Epithelial cell of proximal tubule (primary cell): ENCODE data around the gene KLF16. TPM values are rescaled to one million over a fixed set of nuclear protein-coding genes. Genes with fewer than 3 reads are reported as not detected.
A peak's percentile ranks its signal among the peaks of the same experiment; 100 is the strongest.
"Not testable (repeated sequence)": the region's sequence is repeated elsewhere in the genome, so short reads cannot be mapped to it uniquely, and the experiment has no call there.

ENCODE experiments used
- DNase-seq: peaks from one replicate; pipeline ENCODE4 v3.0.0-alpha.2; 2011; ENCODE audit warnings: low read depth
- H3K4me3 ChIP-seq: 2 replicates; pipeline ENCODE4 v1.5.1; 2011; ENCODE audit warnings: low read depth, mild to moderate bottlenecking, low read length
- CTCF ChIP-seq: conservative IDR thresholded peaks from 2 replicates; pipeline ENCODE4 v1.5.1; 2012; ENCODE audit warnings: low read depth, mild to moderate bottlenecking, low read length
- total RNA-seq: library from RNA; depleted of rRNA; stranded (reverse); fragments of >200 nt; gene quantifications from 2 replicates; pipeline ENCODE4 v1.2.3, GENCODE V29; 2015

Gene KLF16
- total RNA-seq, 1 donor from 2014 or later, result 28.1 TPM

GRCh38 chr19:1875646-1876495 is 12.5 kb upstream of the KLF16 start:
- no peak for TF ChIP-seq CTCF
- H3K4me3 ChIP-seq, result peak overlapping the region; percentile 99
- DNase-seq, result no peak

- not testable (repeated sequence) for DNase-seq
- peak overlapping the region; percentile 99 for H3K4me3 ChIP-seq
These were observed 11.9 kb upstream of the KLF16 start for GRCh38 chr19:1875265-1875645.

- DNase-seq, result no peak
- peak overlapping the region; percentile 99 for H3K4me3 ChIP-seq
- no peak for TF ChIP-seq CTCF
These were observed 11.3 kb upstream of the KLF16 start for GRCh38 chr19:1874554-1875185.

- no peak for TF ChIP-seq CTCF
- H3K4me3 ChIP-seq, result peak overlapping the region; percentile 99
- DNase-seq, result no peak
These were observed 10.4 kb upstream of the KLF16 start for GRCh38 chr19:1873524-1874473.

- no peak for TF ChIP-seq CTCF
These were observed 9.6 kb upstream of the KLF16 start for GRCh38 chr19:1872807-1873523.

GRCh38 chr19:1871630-1872029 is 8.3 kb upstream of the KLF16 start:
- no peak overlapping the region for H3K4me3 ChIP-seq
- no peak for DNase-seq
- no peak for TF ChIP-seq CTCF

More at GRCh38 chr19:1872807-1873523, 9.6 kb upstream of the KLF16 start:
- no peak for DNase-seq
- H3K4me3 ChIP-seq, result peak overlapping the region; percentile 99
